TTC549 (cell line): ENCODE results near the gene FGFR4.
"Not testable (repeated sequence)": the region's sequence is repeated elsewhere in the genome, so short reads cannot be mapped to it uniquely, and the experiment has no call there.

Source experiments
- FAIRE-seq: peaks from 2 replicates; lab custom pipeline; 2012; peaks lifted over from hg19 to GRCh38; lab: Jason Lieb, UNC

Gene FGFR4

GRCh38 chr5:177086654-177087397, at the start of gene FGFR4:
FGFR4 (plus strand) TSS chr5:177086915; CDS start chr5:177089603, 2,688 bp downstream.
- no peak for FAIRE-seq

GRCh38 chr5:177036921-177037320, 49.8 kb upstream of the FGFR4 start:
- no peak for FAIRE-seq

- no peak for FAIRE-seq
These were observed 45.8 kb upstream of the FGFR4 start for GRCh38 chr5:177040814-177041420.

DNA sequence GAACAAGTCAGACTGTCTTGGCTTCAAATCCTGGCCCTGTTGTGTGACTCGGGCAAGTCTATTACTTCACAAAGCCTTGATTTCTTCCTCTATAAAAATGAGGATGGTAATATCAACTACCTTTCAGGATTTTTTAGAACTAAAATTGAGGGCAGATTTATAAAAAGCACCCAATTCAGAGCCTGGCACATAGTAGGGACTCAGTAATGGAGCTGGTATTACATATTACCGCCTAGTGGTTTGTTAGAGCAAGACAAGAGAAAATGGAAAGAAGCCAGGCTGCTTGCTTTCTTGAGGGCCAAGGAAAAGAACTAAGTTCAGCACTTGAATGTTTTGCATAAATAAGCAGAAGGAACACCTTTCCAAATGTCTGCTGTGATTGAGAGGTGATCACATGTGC, 44.8 kb upstream of the FGFR4 start:
- FAIRE-seq = no peak

DNA sequence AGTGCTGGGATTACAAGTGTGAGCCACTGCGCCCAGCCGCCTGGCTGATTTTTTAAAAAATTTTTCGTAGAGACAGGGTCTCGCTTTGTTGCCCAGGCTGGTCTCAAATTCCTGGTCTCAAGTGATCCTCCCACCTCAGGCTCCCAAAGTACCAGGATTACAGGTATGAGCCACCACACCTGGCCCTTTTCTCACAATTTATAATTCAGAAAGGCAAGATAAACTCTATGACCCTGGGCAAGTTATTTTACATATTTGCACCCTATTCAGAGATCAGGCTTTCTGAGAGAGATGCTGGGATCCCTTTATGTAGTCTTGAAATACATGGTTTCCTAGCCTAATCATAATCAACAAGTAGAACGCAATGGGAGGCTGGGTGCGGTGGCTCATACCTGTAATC, 43.6 kb upstream of the FGFR4 start:
- FAIRE-seq = no peak

GRCh38 chr5:177043958-177044357, 42.8 kb upstream of the FGFR4 start:
- no peak for FAIRE-seq

DNA sequence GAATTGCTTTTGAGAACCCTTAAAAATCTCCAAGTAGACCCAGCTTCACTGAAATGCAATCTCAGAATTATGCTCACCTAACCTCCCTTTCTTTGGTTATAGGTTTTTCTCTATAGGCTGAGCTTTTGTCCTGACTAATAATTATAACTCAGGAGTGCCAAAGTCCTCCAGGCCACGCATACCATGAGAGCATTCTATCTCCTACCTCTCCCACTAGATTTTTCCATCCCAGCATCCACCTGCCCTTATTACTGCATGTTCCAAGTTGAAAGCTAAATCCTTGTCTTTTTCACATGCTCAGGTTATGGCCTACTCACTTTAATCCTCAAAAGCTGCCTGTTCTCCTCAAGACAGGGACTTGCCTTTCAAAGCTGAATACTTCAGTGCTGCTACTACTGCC, 42.1 kb upstream of the FGFR4 start:
- FAIRE-seq = no peak

GRCh38 chr5:177045631-177046030, 41.1 kb upstream of the FGFR4 start:
- FAIRE-seq = no peak

DNA sequence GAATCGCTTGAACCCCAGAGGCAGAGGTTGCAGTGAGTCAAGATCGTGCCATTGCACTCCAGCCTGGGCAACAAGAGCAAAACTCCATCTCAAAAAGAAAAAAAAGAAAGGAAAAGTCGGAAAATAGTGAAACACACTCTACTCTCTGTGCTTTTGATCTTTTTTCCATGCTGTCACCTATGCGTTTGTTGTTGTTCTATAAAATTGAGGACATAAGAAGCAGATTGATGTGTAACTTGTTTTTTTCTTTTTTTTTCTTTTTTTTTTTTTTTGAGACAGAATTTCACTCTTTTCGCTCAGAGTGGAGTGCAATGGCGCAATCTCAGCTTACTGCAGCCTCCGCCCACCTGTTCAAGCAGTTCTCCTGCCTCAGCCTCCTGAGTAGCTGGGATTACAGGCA, 38.2 kb upstream of the FGFR4 start:
- not testable (repeated sequence) for FAIRE-seq

GRCh38 chr5:177049285-177049684, 37.4 kb upstream of the FGFR4 start:
- FAIRE-seq = no peak

- no peak for FAIRE-seq
These were observed 22.0 kb upstream of the FGFR4 start for GRCh38 chr5:177064500-177065277.

DNA sequence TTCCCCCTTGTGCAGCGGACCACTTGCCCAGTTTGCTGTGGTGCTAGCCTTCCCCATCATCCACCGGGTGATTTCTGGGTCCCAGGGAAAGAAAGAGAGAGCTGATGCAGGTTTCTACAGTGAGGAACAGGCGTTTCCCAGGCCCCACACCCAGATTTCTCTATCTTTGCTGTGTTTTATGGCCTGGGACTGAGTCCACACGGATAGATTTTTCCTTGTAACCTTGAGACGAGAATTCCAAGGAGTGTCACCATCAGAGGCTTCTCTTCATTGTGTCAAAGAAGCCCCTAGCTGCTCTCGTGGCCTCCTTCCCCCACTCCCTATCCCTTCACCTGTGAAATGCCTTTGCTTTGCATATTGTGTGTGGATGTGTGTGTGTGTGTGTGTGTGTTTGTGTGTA, 21.2 kb upstream of the FGFR4 start:
- FAIRE-seq = no peak

DNA sequence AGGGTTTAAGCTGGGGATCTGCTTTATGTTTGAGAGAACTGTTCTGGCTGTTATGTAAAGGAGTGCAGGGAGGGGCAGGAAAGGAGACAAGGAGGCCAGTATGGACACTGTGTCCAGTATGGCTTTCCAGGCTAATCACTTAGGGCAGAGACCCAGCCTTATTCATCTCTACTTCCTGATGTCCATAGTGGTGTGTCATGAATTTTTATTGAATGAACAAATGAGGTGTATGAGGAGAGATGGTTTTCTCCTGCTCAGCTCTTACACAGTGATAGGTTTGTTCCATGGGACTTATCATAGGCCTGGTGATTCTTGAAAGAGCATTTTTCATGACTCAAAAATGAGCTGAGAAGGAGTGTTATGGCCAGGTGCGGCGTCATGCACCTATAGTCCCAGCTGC, 20.5 kb upstream of the FGFR4 start:
- FAIRE-seq = no peak

- FAIRE-seq = no peak
These were observed 19.2 kb upstream of the FGFR4 start for GRCh38 chr5:177067503-177067902.

DNA sequence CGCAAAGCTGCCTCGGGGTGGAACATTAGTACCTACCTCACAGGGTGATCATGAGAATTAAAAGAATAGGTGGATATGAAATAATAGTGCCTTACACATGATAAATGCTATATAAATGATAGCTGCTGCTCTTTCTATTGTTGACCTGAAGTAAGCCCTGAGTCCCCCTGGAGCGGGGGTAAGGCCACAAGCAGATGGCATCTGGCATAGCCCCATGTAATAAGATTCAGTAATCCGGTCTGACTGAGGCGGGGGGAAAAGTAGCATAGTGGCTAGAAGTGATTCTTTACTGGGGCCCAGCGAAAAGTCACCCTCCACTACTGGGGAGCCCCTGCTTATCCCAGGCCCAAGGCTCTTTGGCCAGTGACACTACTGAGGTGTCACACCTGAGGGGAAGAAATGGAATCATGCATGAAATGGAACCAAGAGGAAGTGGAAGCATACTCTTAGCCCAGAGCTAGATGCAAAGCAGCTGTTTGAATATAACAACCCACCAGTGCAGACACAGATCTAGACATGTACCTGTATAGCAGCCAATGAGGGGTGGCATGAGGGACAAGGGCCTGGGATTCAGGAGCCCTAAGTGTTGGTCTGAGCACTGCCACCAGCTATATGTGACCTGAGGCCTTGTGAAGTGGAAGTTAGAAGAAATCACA, 16.1 kb upstream of the FGFR4 start:
- FAIRE-seq = no peak

GRCh38 chr5:177071666-177072385, 14.9 kb upstream of the FGFR4 start:
- FAIRE-seq = peak; percentile 77

GRCh38 chr5:177077335-177077734, 9.4 kb upstream of the FGFR4 start:
- FAIRE-seq = no peak

- no peak for FAIRE-seq
These were observed 7.1 kb upstream of the FGFR4 start for GRCh38 chr5:177079606-177080005.

DNA sequence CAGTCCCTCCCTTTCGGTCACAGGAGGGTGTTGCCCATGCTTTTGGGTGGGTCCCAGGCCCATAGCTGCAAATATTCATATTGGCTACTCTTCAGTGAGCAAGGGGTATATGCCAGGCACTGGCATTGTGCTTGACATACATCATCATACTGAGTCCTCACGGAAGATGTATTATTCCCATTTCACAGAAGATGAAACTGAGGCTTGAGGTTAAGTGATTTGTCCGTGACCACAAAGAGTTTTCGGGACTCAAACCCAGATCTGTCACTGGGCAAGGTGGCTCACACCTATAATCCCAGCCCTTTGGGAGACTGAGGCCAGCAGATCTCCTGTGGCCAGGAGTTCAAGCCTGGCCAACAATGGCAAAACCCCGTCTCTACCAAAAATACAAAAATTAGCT, 6.5 kb upstream of the FGFR4 start:
- no peak for FAIRE-seq

DNA sequence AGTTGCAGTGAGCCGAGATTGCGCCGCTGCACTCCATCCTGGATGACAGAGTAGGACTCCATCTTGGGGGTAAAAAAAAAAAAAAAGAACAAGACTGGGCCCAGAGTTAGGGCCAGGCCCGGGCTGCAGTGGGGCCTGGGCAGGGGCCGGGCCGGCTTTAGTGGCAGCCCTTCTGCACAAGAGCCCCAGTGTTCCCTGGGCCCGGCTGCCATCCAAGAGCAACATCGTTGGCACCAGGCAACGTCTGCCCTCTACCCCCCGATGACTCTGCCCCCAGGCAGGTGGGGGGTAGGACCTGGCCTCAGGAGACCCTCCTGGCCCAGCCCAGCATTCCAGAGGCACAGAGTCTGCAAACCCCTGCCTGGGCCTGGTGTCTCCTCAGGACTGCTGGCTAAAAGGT, 4.9 kb upstream of the FGFR4 start:
- FAIRE-seq = no peak

DNA sequence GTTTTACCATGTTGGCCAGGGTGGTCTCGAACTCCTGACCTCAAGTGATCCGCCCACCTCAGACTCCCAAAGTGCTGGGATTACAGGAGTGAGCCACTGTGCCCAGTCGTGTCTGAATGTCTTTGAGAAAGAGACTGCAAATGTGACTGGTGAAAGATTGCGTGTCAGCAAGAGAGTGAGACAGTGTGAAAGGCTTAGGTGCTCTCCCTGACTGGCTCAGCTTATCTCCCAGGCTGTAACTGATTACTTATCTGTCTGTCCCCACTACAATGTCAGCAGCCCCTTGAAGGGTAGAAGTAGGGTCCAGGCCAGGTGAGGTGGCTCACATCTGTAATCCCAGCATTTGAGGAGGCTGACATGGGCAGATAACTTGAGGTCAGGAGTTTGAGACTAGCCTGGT, 3.4 kb upstream of the FGFR4 start:
- no peak for FAIRE-seq

DNA sequence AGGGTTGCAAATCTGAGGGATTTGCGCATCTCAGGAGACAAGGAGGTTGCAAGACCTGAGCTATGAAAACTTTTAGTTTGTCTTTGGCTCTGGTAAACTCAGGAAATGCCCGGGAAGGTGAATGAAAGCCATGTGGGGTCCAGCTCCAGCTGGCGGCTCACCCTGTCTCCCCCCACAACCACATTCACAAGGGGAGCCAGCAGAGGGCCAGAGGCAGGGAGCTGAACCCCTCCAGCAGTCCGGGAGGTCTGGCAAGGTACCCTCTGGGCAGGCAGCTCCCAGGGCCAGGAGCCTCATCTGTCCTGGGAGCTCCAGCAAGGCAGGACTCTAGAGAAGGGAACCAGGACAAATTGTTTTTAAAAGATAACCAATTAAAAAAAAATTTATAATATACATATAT, 2.5 kb upstream of the FGFR4 start:
- FAIRE-seq = no peak
